Gastroesophageal sphincter (tissue), 3 donors: ENCODE data around the gene CYSRT1.

ENCODE experiments used
- POLR2A ChIP-seq, 2 donors: fragments of 450-650 bp; IDR thresholded peaks; one replicate each; pipeline ENCODE4 v1.6.1; 2017; ENCODE audit warnings: antibody characterized with exemption in 2 of 2, mild to moderate bottlenecking in 2 of 2, moderate library complexity in 1 of 2
- TF ChIP-seq, protein P1 (sequence below), 4 experiments: fragments of 200-600 bp in 2 of 4; fragments of 450-650 bp in 2 of 4; sonication (generic) in 1 of 4; IDR thresholded peaks; one replicate each; pipeline ENCODE4 v1.5.1; 2017 to 2019; ENCODE audit warnings: antibody characterized with exemption in 4 of 4, mild to moderate bottlenecking in 2 of 4, moderate library complexity in 2 of 4

DNA sequence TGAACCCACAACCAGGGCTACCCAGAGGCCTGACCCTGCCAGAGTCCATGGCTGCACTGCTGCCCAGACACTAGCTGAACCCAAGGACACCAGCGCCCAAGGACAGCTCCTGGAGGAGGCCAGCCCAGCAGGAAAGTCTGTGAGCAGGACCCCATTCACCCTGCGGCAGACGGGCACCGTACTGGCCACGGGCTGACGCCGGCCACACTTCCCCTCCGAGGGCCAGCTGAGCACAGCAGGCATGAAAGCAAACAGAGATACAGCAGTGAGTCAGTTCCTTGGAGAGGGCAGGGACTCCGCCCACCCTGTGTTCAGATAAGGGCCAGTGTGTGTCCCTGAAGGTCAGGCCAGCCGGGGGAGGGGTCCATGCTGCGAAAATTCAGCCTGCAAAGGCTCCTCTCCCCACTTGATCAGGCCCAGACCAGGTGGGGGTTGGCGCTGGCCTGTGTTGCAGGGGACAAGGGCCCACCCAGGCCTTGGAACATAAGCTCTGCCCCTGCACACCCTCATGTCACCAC lies 6.2 kb upstream of the CYSRT1 start:
- TF ChIP-seq, protein P1, sequence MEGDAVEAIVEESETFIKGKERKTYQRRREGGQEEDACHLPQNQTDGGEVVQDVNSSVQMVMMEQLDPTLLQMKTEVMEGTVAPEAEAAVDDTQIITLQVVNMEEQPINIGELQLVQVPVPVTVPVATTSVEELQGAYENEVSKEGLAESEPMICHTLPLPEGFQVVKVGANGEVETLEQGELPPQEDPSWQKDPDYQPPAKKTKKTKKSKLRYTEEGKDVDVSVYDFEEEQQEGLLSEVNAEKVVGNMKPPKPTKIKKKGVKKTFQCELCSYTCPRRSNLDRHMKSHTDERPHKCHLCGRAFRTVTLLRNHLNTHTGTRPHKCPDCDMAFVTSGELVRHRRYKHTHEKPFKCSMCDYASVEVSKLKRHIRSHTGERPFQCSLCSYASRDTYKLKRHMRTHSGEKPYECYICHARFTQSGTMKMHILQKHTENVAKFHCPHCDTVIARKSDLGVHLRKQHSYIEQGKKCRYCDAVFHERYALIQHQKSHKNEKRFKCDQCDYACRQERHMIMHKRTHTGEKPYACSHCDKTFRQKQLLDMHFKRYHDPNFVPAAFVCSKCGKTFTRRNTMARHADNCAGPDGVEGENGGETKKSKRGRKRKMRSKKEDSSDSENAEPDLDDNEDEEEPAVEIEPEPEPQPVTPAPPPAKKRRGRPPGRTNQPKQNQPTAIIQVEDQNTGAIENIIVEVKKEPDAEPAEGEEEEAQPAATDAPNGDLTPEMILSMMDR (IDR thresholded peaks at IDR 0.05), result no peak
- no peak for TF ChIP-seq POLR2A (IDR thresholded peaks at IDR 0.05)
